Activated CD8-positive, alpha-beta memory T cell treated with anti-CD3 and anti-CD28 coated beads for 36 hours (primary cell): ENCODE measurements around the gene DACH1. TPM values are rescaled to one million over a fixed set of nuclear protein-coding genes. Genes with fewer than 3 reads are reported as not detected.

ENCODE experiments used
- CTCF ChIA-PET: fragments of 350-600 bp; sonication (Branson Sonifier 250); formaldehyde crosslinking; loops from one replicate; lab custom pipeline; 2021; ENCODE audit warnings: antibody characterized with exemption; lab: Charles Lee
- POLR2A ChIA-PET: fragments of 350-600 bp; sonication (Branson Sonifier 250); formaldehyde crosslinking; loops from one replicate; lab custom pipeline; 2021; ENCODE audit warnings: antibody characterized with exemption; lab: Charles Lee
- total RNA-seq, 2 experiments: library from RNA; stranded (reverse); gene quantifications; one replicate each; pipeline ENCODE4 v1.2.3, GENCODE V29; 2021

Gene DACH1
- total RNA-seq, 2 experiments from 2014 or later, result not detected

GRCh38 chr13:71869274-71869673, 2.3 kb upstream of the DACH1 start:
- CTCF ChIA-PET, result no interaction called here
- POLR2A ChIA-PET, result no interaction called here

- CTCF ChIA-PET, result no interaction called here
- POLR2A ChIA-PET, result no interaction called here
These were observed 471 bp downstream of the DACH1 start for GRCh38 chr13:71866335-71867130.

- ChIA-PET POLR2A (no interaction called here), CTCF (no interaction called here)
These were observed 1.1 kb downstream of the DACH1 start for GRCh38 chr13:71865874-71866334.

- ChIA-PET CTCF (no interaction called here), POLR2A (no interaction called here)
These were observed 1.8 kb downstream of the DACH1 start for GRCh38 chr13:71864986-71865873.

GRCh38 chr13:71864094-71864985, 2.7 kb downstream of the DACH1 start:
- CTCF ChIA-PET, result no interaction called here

GRCh38 chr13:71863254-71863865, 3.6 kb downstream of the DACH1 start:
- ChIA-PET POLR2A (no interaction called here), CTCF (no interaction called here)

More at GRCh38 chr13:71864094-71864985, 2.7 kb downstream of the DACH1 start:
- POLR2A ChIA-PET, result no interaction called here

- POLR2A ChIA-PET, result no interaction called here
These were observed 4.5 kb downstream of the DACH1 start for GRCh38 chr13:71862459-71862943.

GRCh38 chr13:71861769-71862458, 5.1 kb downstream of the DACH1 start:
- ChIA-PET POLR2A (no interaction called here), CTCF (no interaction called here)

More at GRCh38 chr13:71862459-71862943, 4.5 kb downstream of the DACH1 start:
- CTCF ChIA-PET, result no interaction called here

GRCh38 chr13:71860547-71861138, 6.4 kb downstream of the DACH1 start:
- ChIA-PET CTCF (no interaction called here), POLR2A (no interaction called here)

GRCh38 chr13:71858647-71859046, 8.4 kb downstream of the DACH1 start:
- POLR2A ChIA-PET, result no interaction called here
- CTCF ChIA-PET, result no interaction called here

- POLR2A ChIA-PET, result no interaction called here
- CTCF ChIA-PET, result no interaction called here
These were observed 10.4 kb downstream of the DACH1 start for GRCh38 chr13:71856548-71857043.

GRCh38 chr13:71854401-71854800, 12.6 kb downstream of the DACH1 start:
- CTCF ChIA-PET, result no interaction called here
- POLR2A ChIA-PET, result no interaction called here

- ChIA-PET POLR2A (no interaction called here), CTCF (no interaction called here)
These were observed 13.3 kb downstream of the DACH1 start for GRCh38 chr13:71853725-71854124.

- ChIA-PET POLR2A (no interaction called here), CTCF (no interaction called here)
These were observed 14.3 kb downstream of the DACH1 start for GRCh38 chr13:71852736-71853135.

GRCh38 chr13:71851498-71852409, 15.2 kb downstream of the DACH1 start:
- CTCF ChIA-PET, result no interaction called here
- POLR2A ChIA-PET, result no interaction called here

- ChIA-PET CTCF (no interaction called here), POLR2A (no interaction called here)
These were observed 25.0 kb downstream of the DACH1 start for GRCh38 chr13:71842003-71842402.

- CTCF ChIA-PET, result no interaction called here
- POLR2A ChIA-PET, result no interaction called here
These were observed 28.2 kb downstream of the DACH1 start for GRCh38 chr13:71838842-71839241.
